GM12878 (cell line): ENCODE results near the gene VSTM2B. TPM values are rescaled to one million over a fixed set of nuclear protein-coding genes. Genes with fewer than 3 reads are reported as not detected.

ENCODE experiments used
- ATAC-seq: fragments of 200-7000 bp; cut with Tn5 transposase; 3 replicates; pipeline ENCODE4 v1.9.1; 2020; ENCODE audit warnings: mild to moderate bottlenecking, moderate library complexity
- BruUV-seq: library from RNA; stranded (reverse); fragments of 400-500 nt; replicated peaks from 2 replicates; lab custom pipeline; 2021; lab: Mats Ljungman, UMichigan
- CTCF ChIA-PET: fragments of 300-600 bp; sonication (Branson Sonifier 250); formaldehyde crosslinking; extraction: SDS; loops from one replicate; lab custom pipeline; 2021; ENCODE audit warnings: inconsistent platforms; lab: Yijun Ruan, JAX
- POLR2A ChIA-PET: fragments of 350-600 bp; formaldehyde crosslinking; extraction: SDS; loops from one replicate; lab custom pipeline; 2021; ENCODE audit warnings: inconsistent platforms; lab: Charles Lee
- RAD21 ChIA-PET: fragments of 300-600 bp; sonication (Branson Sonifier 250); formaldehyde crosslinking; loops from one replicate; lab custom pipeline; 2023; ENCODE audit warnings: antibody characterized with exemption; ENCODE audit not compliant: unreplicated experiment; lab: Charles Lee
- SMC1A ChIA-PET: fragments of 300-600 bp; sonication (Branson Sonifier 250); formaldehyde crosslinking; loops from one replicate; lab custom pipeline; 2023; ENCODE audit not compliant: unreplicated experiment, uncharacterized antibody; lab: Charles Lee
- DNase-seq: peaks from one replicate; pipeline ENCODE4 v3.0.0-alpha.2; 2011; ENCODE audit warnings: low read depth, low spot score
- FAIRE-seq: peaks from 3 replicates; lab custom pipeline; 2011; peaks lifted over from hg19 to GRCh38; lab: Jason Lieb, UNC
- H2AFZ ChIP-seq: 2 replicates; pipeline ENCODE4 v1.6.0; 2011; ENCODE audit warnings: low read depth, low read length, control low read depth; ENCODE audit not compliant: control insufficient read depth
- H3K27ac ChIP-seq: 2 replicates; pipeline ENCODE4 v1.5.1; 2011; ENCODE audit warnings: control low read depth; ENCODE audit not compliant: control insufficient read depth, insufficient read depth
- H3K27me3 ChIP-seq, 2 experiments: replicated peaks in 1 of 2; 2 replicates each; pipeline versions ENCODE4 v1.6.0 to v1.6.1; 2011; ENCODE audit warnings: low read length in 1 of 2; ENCODE audit not compliant: control insufficient read depth in 2 of 2, insufficient read depth in 2 of 2
- H3K36me3 ChIP-seq, 2 experiments: 2 replicates each; pipeline ENCODE4 v1.5.1; 2011; ENCODE audit warnings: low read length in 1 of 2; ENCODE audit not compliant: control insufficient read depth in 2 of 2, insufficient read depth in 2 of 2
- H3K4me1 ChIP-seq: 2 replicates; pipeline ENCODE4 v1.6.1; 2011; ENCODE audit warnings: mild to moderate bottlenecking, low read length, moderate library complexity, mixed read lengths; ENCODE audit not compliant: control insufficient read depth, insufficient read depth
- H3K4me2 ChIP-seq: 2 replicates; pipeline ENCODE4 v1.6.0; 2011; ENCODE audit warnings: control low read depth; ENCODE audit not compliant: control insufficient read depth, insufficient read depth
- H3K4me3 ChIP-seq: fragments of 200-600 bp; sonication (generic); 2 replicates; pipeline ENCODE4 v1.5.1; 2016
- H3K79me2 ChIP-seq: 2 replicates; pipeline ENCODE4 v1.6.0; 2011; ENCODE audit warnings: low read length; ENCODE audit not compliant: control insufficient read depth, insufficient read depth
- H3K9ac ChIP-seq: 2 replicates; pipeline ENCODE4 v1.8.0; 2011; ENCODE audit warnings: low read length, control low read depth, mixed read lengths; ENCODE audit not compliant: control insufficient read depth, insufficient read depth
- H3K9me3 ChIP-seq: replicated peaks from 3 replicates; pipeline ENCODE4 v1.5.1; 2011; ENCODE audit warnings: mild to moderate bottlenecking, low read length; ENCODE audit not compliant: control insufficient read depth, insufficient read depth
- H4K20me1 ChIP-seq: 2 replicates; pipeline ENCODE4 v1.6.0; 2011; ENCODE audit not compliant: control insufficient read depth, insufficient read depth
- BACH1 ChIP-seq: fragments of 450-650 bp; IDR thresholded peaks from 2 replicates; pipeline ENCODE4 v1.6.1; 2017; ENCODE audit warnings: mild to moderate bottlenecking, borderline replicate concordance
- CBX3 ChIP-seq: fragments of 200-600 bp; sonication (generic); IDR thresholded peaks from 2 replicates; pipeline ENCODE4 v1.6.1; 2016; ENCODE audit warnings: low read depth, borderline replicate concordance
- FOXK2 ChIP-seq: fragments of 450-650 bp; IDR thresholded peaks from 2 replicates; pipeline ENCODE4 v1.6.1; 2017; ENCODE audit warnings: mild to moderate bottlenecking, moderate library complexity
- FOXM1 ChIP-seq: IDR thresholded peaks from 2 replicates; pipeline ENCODE4 v1.6.1; 2012; ENCODE audit warnings: low read depth, mild to moderate bottlenecking, inconsistent platforms, low read length, moderate library complexity
- LARP7 ChIP-seq: fragments of 450-650 bp; IDR thresholded peaks from 2 replicates; pipeline ENCODE4 v1.6.1; 2017; ENCODE audit warnings: mild to moderate bottlenecking
- MAX ChIP-seq: IDR thresholded peaks from 2 replicates; pipeline ENCODE4 v1.6.1; 2012; ENCODE audit warnings: low read depth, low read length, improper control_type of control experiment
- NRF1 ChIP-seq: conservative IDR thresholded peaks from 2 replicates; pipeline ENCODE4 v1.6.1; 2011; ENCODE audit warnings: mild to moderate bottlenecking, low read depth, low read length, improper control_type of control experiment
- POLR2AphosphoS2 ChIP-seq: IDR thresholded peaks from 2 replicates; pipeline ENCODE4 v1.6.1; 2011; ENCODE audit warnings: low read depth, mild to moderate bottlenecking, low read length, improper control_type of control experiment, moderate library complexity
- STAT1 ChIP-seq: fragments of 450-650 bp; conservative IDR thresholded peaks from 2 replicates; pipeline ENCODE4 v1.6.1; 2014; ENCODE audit warnings: antibody characterized with exemption, mild to moderate bottlenecking
- ZNF274 ChIP-seq: IDR thresholded peaks from one replicate; pipeline ENCODE4 v1.8.0; 2011; ENCODE audit not compliant: insufficient read length, insufficient read depth
- WGBS: methylation state at CpG from one replicate; pipeline ENCODE4 v1.1.6; 2016; ENCODE audit warnings: low lambda C conversion rate; ENCODE audit not compliant: insufficient replicate concordance, insufficient coverage; ENCODE audit errors: missing lambda C conversion rate; 5-methylcytosine and 5-hydroxymethylcytosine counted together
- in situ Hi-C: fragments of 300-500 bp; cut with MboI; formaldehyde crosslinking; loops from 9 replicates; pipeline ENCODE4 v1.14.3; 2018; ENCODE audit warnings: mixed read lengths
- intact Hi-C: fragments of 100-400 bp; cut with micrococcal nuclease; formaldehyde crosslinking; loops from one replicate; pipeline ENCODE4 v1.14.2; 2022; ENCODE audit not compliant: unreplicated experiment
- polyA plus RNA-seq, 11 experiments: library from polyadenylated mRNA; depleted of rRNA in 4 of 11; unstranded in 6 of 11; stranded (reverse) in 5 of 11; fragments of >200 nt; fragmentation: Nextera tagmentation in 4 of 11; fragmentation: Illumina TruSeq in 1 of 11; extraction: Ambion mirVana in 4 of 11; extraction: Trizol in 1 of 11; gene quantifications; 1 replicate in 1 of 11; 2 replicates in 10 of 11; pipeline versions ENCODE4 v1.2.1 to v1.2.3, GENCODE V29; 2011 to 2016; ENCODE audit warnings: inconsistent platforms in 2 of 11, missing spikeins in 2 of 11, low read depth in 1 of 11
- total RNA-seq, 4 experiments: library from RNA; depleted of rRNA in 3 of 4; stranded (reverse); fragments of >200 nt in 3 of 4; fragmentation: Illumina TruSeq in 1 of 4; extraction: Trizol in 1 of 4; gene quantifications; 2 replicates each; pipeline versions ENCODE4 v1.2.1 to v1.2.3, GENCODE V29; 2013 to 2021
- TF ChIP-seq, protein P1 (sequence below): fragments of 450-650 bp; IDR thresholded peaks from 2 replicates; pipeline ENCODE4 v1.6.1; 2017; ENCODE audit warnings: mild to moderate bottlenecking, moderate library complexity
- TF ChIP-seq, protein P2 (sequence below): IDR thresholded peaks from 2 replicates; pipeline ENCODE4 v1.6.1; 2012; ENCODE audit warnings: mild to moderate bottlenecking, low read depth, low read length
- TF ChIP-seq, protein P3 (sequence below): fragments of 450-650 bp; IDR thresholded peaks from 2 replicates; pipeline ENCODE4 v1.6.1; 2016; ENCODE audit warnings: mild to moderate bottlenecking

Gene VSTM2B
- total and polyA plus RNA-seq, 10 of the 15 experiments (the other 5 are each of a cell fraction or from before 2014, with no cell fraction given), result not detected

- ATAC-seq (no peak), DNase-seq (no peak), FAIRE-seq (no peak)
- no peak overlapping the region for H3K4me2 ChIP-seq
- in situ Hi-C loops (no loop called here), intact Hi-C loops (no loop called here)
- no peaks in the 10 kb centered on the region for H3K27me3 ChIP-seq
- ChIA-PET POLR2A (no interaction called here), CTCF (no interaction called here), SMC1A (no interaction called here), RAD21 (no interaction called here)
- no TSS peak for BruUV-seq
- H3K4me3 ChIP-seq, result no peak overlapping the region
- no peak overlapping the region for H3K9ac ChIP-seq
- H3K36me3 ChIP-seq, result no peaks in the 10 kb centered on the region
- no peak overlapping the region for H3K27ac ChIP-seq
- H3K9me3 ChIP-seq, result no peaks in the 10 kb centered on the region; the same call in 2 of the 3 replicates
- no peaks in the 10 kb centered on the region for H3K4me1 ChIP-seq
- H3K79me2 ChIP-seq, result no peaks in the 10 kb centered on the region
- WGBS, result 17% methylated on average over 8 of the region's 8 CpGs
- no peaks in the 10 kb centered on the region for H4K20me1 ChIP-seq
- no peak for TF ChIP-seq NRF1
- TF ChIP-seq CBX3, result no peak
- TF ChIP-seq POLR2AphosphoS2, result no peak
- TF ChIP-seq BACH1, result no peak
- no peak for TF ChIP-seq STAT1
- TF ChIP-seq, protein P1, sequence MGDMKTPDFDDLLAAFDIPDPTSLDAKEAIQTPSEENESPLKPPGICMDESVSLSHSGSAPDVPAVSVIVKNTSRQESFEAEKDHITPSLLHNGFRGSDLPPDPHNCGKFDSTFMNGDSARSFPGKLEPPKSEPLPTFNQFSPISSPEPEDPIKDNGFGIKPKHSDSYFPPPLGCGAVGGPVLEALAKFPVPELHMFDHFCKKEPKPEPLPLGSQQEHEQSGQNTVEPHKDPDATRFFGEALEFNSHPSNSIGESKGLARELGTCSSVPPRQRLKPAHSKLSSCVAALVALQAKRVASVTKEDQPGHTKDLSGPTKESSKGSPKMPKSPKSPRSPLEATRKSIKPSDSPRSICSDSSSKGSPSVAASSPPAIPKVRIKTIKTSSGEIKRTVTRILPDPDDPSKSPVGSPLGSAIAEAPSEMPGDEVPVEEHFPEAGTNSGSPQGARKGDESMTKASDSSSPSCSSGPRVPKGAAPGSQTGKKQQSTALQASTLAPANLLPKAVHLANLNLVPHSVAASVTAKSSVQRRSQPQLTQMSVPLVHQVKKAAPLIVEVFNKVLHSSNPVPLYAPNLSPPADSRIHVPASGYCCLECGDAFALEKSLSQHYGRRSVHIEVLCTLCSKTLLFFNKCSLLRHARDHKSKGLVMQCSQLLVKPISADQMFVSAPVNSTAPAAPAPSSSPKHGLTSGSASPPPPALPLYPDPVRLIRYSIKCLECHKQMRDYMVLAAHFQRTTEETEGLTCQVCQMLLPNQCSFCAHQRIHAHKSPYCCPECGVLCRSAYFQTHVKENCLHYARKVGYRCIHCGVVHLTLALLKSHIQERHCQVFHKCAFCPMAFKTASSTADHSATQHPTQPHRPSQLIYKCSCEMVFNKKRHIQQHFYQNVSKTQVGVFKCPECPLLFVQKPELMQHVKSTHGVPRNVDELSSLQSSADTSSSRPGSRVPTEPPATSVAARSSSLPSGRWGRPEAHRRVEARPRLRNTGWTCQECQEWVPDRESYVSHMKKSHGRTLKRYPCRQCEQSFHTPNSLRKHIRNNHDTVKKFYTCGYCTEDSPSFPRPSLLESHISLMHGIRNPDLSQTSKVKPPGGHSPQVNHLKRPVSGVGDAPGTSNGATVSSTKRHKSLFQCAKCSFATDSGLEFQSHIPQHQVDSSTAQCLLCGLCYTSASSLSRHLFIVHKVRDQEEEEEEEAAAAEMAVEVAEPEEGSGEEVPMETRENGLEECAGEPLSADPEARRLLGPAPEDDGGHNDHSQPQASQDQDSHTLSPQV, result no peak
- no peak for TF ChIP-seq LARP7
- no peak for TF ChIP-seq FOXK2
- TF ChIP-seq MAX, result no peak
- TF ChIP-seq, protein P2, sequence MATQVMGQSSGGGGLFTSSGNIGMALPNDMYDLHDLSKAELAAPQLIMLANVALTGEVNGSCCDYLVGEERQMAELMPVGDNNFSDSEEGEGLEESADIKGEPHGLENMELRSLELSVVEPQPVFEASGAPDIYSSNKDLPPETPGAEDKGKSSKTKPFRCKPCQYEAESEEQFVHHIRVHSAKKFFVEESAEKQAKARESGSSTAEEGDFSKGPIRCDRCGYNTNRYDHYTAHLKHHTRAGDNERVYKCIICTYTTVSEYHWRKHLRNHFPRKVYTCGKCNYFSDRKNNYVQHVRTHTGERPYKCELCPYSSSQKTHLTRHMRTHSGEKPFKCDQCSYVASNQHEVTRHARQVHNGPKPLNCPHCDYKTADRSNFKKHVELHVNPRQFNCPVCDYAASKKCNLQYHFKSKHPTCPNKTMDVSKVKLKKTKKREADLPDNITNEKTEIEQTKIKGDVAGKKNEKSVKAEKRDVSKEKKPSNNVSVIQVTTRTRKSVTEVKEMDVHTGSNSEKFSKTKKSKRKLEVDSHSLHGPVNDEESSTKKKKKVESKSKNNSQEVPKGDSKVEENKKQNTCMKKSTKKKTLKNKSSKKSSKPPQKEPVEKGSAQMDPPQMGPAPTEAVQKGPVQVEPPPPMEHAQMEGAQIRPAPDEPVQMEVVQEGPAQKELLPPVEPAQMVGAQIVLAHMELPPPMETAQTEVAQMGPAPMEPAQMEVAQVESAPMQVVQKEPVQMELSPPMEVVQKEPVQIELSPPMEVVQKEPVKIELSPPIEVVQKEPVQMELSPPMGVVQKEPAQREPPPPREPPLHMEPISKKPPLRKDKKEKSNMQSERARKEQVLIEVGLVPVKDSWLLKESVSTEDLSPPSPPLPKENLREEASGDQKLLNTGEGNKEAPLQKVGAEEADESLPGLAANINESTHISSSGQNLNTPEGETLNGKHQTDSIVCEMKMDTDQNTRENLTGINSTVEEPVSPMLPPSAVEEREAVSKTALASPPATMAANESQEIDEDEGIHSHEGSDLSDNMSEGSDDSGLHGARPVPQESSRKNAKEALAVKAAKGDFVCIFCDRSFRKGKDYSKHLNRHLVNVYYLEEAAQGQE, result no peak
- TF ChIP-seq, protein P3, sequence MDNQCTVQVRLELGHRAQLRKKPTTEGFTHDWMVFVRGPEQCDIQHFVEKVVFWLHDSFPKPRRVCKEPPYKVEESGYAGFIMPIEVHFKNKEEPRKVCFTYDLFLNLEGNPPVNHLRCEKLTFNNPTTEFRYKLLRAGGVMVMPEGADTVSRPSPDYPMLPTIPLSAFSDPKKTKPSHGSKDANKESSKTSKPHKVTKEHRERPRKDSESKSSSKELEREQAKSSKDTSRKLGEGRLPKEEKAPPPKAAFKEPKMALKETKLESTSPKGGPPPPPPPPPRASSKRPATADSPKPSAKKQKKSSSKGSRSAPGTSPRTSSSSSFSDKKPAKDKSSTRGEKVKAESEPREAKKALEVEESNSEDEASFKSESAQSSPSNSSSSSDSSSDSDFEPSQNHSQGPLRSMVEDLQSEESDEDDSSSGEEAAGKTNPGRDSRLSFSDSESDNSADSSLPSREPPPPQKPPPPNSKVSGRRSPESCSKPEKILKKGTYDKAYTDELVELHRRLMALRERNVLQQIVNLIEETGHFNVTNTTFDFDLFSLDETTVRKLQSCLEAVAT, result no peak
- TF ChIP-seq ZNF274, result no peak
- no peak for TF ChIP-seq FOXM1
- no peak overlapping the region for H2AFZ ChIP-seq
Measured at GRCh38 chr19:29547981-29548380, 22.2 kb downstream of the VSTM2B start.
